ENCODE data around the gene HMCN2.

DNA sequence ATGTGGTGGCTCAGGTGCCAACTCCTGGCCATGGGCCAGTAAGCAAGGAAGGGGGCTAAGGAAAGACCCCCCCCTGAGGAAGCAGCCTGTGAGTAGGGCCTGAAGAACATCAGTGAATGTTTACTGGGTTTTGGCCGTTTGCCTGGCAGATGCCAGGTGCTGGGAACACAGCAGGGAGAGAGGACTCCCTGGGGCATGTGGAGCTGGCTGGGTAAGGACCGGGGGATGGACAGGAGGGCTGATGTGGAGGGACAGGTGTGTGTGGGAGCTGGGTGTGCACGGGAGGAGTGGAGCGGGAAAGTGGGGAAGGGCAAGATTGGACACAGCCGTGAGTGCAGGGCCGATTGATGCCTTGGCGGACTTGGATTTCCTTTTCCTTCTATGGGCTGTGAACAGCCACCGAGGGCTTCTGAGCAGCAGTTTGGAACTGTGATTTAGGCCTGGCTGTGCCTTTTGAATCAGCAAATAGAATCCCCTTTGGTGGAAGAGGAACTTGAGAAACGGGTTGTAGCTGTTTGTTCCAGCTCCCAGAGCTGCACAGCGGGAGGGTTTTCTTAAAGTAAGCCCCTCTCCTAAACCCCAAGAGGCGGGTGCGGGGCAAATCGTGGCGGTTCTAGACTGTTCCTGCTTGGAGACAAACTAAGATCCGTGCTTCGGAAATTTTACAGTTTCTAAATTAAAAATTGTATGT lies 3.1 kb downstream of the HMCN2 start:
- TF ChIP-seq CTCF (IDR thresholded peaks at IDR 0.05; ENCODE audit: low read depth, low read length) (no peak), EZH2phosphoT487 (IDR thresholded peaks at IDR 0.05; ENCODE audit: low read depth) (no peak)

All from OCI-LY3 (cell line).